SK-N-SH (cell line): ENCODE data around the gene EIF4E. TPM values are rescaled to one million over a fixed set of nuclear protein-coding genes. Genes with fewer than 3 reads are reported as not detected.

Source experiments
- CTCF ChIA-PET: fragments of 300-600, 350-600 bp; formaldehyde crosslinking; extraction: SDS; loops from one replicate; lab custom pipeline; 2021; lab: Yijun Ruan, JAX
- POLR2A ChIA-PET: fragments of 350-600 bp; sonication (Branson Sonifier 250); formaldehyde crosslinking; extraction: SDS; loops from one replicate; lab custom pipeline; 2020; ENCODE audit warnings: antibody characterized with exemption, inconsistent platforms; lab: Yijun Ruan, JAX
- DNase-seq: peaks from one replicate; pipeline ENCODE4 v3.0.0; 2012
- H2AFZ ChIP-seq: fragments of 200-600 bp; sonication (generic); 2 replicates; pipeline ENCODE4 v1.8.1; 2016; ENCODE audit warnings: antibody characterized with exemption, mild to moderate bottlenecking, low read depth
- H3F3A ChIP-seq: fragments of 200-600 bp; sonication (generic); replicated peaks from 2 replicates; pipeline ENCODE3; 2016; ENCODE audit warnings: antibody characterized with exemption, mild to moderate bottlenecking; ENCODE audit not compliant: insufficient read depth
- H3K27ac ChIP-seq, 2 experiments: fragments of 200-500 bp in 1 of 2; fragments of 200-600 bp in 1 of 2; sonication (Bioruptor generic) in 1 of 2; sonication (generic), shearing (Covaris generic) in 1 of 2; 2 replicates each; pipeline versions ENCODE4 v1.5.1 to v1.6.1; 2014 to 2016; ENCODE audit warnings: low read depth in 2 of 2, inconsistent platforms in 1 of 2, low read length in 1 of 2, mild to moderate bottlenecking in 1 of 2, mixed read lengths in 1 of 2
- H3K27me3 ChIP-seq: fragments of 200-600 bp; sonication (generic), shearing (Covaris generic); 2 replicates; pipeline ENCODE4 v1.6.1; 2016; ENCODE audit warnings: mixed run types; ENCODE audit not compliant: insufficient read depth
- H3K36me3 ChIP-seq, 2 experiments: fragments of 200-500 bp in 1 of 2; fragments of 200-600 bp in 1 of 2; sonication (Bioruptor generic) in 1 of 2; sonication (generic) in 1 of 2; replicated peaks in 1 of 2; 2 replicates each; pipeline versions ENCODE3 to v1.5.1; 2014 to 2016; ENCODE audit warnings: low read length in 1 of 2, mild to moderate bottlenecking in 1 of 2; ENCODE audit not compliant: insufficient read depth in 2 of 2, control insufficient read depth in 1 of 2
- H3K4me1 ChIP-seq, 2 experiments: fragments of 200-500 bp in 1 of 2; fragments of 200-600 bp in 1 of 2; sonication (Bioruptor generic) in 1 of 2; sonication (generic), shearing (Covaris generic) in 1 of 2; 2 replicates each; pipeline versions ENCODE4 v1.5.1 to v1.6.1; 2014 to 2016; ENCODE audit warnings: low read depth in 1 of 2, low read length in 1 of 2, mixed run types in 1 of 2; ENCODE audit not compliant: insufficient read depth in 2 of 2, control insufficient read depth in 1 of 2
- H3K4me2 ChIP-seq: fragments of 200-600 bp; sonication (generic), shearing (Covaris generic); 2 replicates; pipeline ENCODE4 v1.6.1; 2017; ENCODE audit warnings: mixed run types
- H3K4me3 ChIP-seq, 2 experiments: fragments of 200-500 bp in 1 of 2; fragments of 200-600 bp in 1 of 2; sonication (Bioruptor generic) in 1 of 2; sonication (generic), shearing (Covaris generic) in 1 of 2; 2 replicates each; pipeline versions ENCODE4 v1.5.1 to v1.8.1; 2014 to 2016; ENCODE audit warnings: low read depth in 2 of 2, inconsistent platforms in 1 of 2, low read length in 1 of 2, mild to moderate bottlenecking in 1 of 2, mixed read lengths in 1 of 2, moderate library complexity in 1 of 2
- H3K79me2 ChIP-seq: fragments of 200-600 bp; sonication (generic); 2 replicates; pipeline ENCODE4 v1.8.1; 2017; ENCODE audit warnings: mild to moderate bottlenecking; ENCODE audit not compliant: insufficient read depth
- H3K9ac ChIP-seq: fragments of 200-600 bp; sonication (generic); 2 replicates; pipeline ENCODE4 v1.6.1; 2017; ENCODE audit warnings: mixed run types
- H3K9me2 ChIP-seq: fragments of 200-600 bp; sonication (generic); 2 replicates; pipeline ENCODE4 v1.6.1; 2017; ENCODE audit warnings: mixed run types
- H3K9me3 ChIP-seq: fragments of 200-600 bp; sonication (generic); 2 replicates; pipeline ENCODE4 v1.6.1; 2017; ENCODE audit warnings: mixed run types, mild to moderate bottlenecking, moderate library complexity
- H4K20me1 ChIP-seq: fragments of 200-600 bp; sonication (generic); 2 replicates; pipeline ENCODE4 v1.6.1; 2017; ENCODE audit warnings: mild to moderate bottlenecking, mixed run types; ENCODE audit not compliant: insufficient read depth
- CHD2 ChIP-seq: fragments of 150-350 bp; IDR thresholded peaks from 2 replicates; pipeline ENCODE4 v1.6.1; 2018; ENCODE audit warnings: low read length; ENCODE audit not compliant: partially characterized antibody
- CTCF ChIP-seq: fragments of 200-600 bp; sonication (generic); IDR thresholded peaks from 2 replicates; pipeline ENCODE4 v1.6.1; 2017; ENCODE audit warnings: antibody characterized with exemption, mild to moderate bottlenecking, moderate library complexity
- ELF1 ChIP-seq: IDR thresholded peaks from 2 replicates; pipeline ENCODE4 v1.4.0; 2012
- EP300 ChIP-seq, 2 experiments: IDR thresholded peaks; 2 replicates each; pipeline versions ENCODE4 v1.4.0 to v1.6.1; 2012; ENCODE audit warnings: borderline replicate concordance in 1 of 2, low read depth in 1 of 2, low read length in 1 of 2
- EZH2phosphoT487 ChIP-seq: fragments of 200-600 bp; sonication (generic); IDR thresholded peaks from 2 replicates; pipeline ENCODE4 v1.6.1; 2017; ENCODE audit warnings: low read depth, mixed run types, mild to moderate bottlenecking, antibody characterized with exemption, moderate library complexity, borderline replicate concordance
- FOSL2 ChIP-seq: IDR thresholded peaks from 2 replicates; pipeline ENCODE4 v1.4.0; 2012; ENCODE audit warnings: low read depth, mild to moderate bottlenecking, moderate library complexity, borderline replicate concordance
- FOXM1 ChIP-seq: IDR thresholded peaks from 2 replicates; pipeline ENCODE4 v1.4.0; 2012; ENCODE audit warnings: low read depth, mild to moderate bottlenecking
- GABPA ChIP-seq: IDR thresholded peaks from 2 replicates; pipeline ENCODE4 v1.4.0; 2012; ENCODE audit warnings: low read depth, mild to moderate bottlenecking
- MAX ChIP-seq: IDR thresholded peaks from 2 replicates; pipeline ENCODE4 v1.4.0; 2012; ENCODE audit warnings: low read depth
- MXI1 ChIP-seq: IDR thresholded peaks from 2 replicates; pipeline ENCODE4 v1.6.1; 2012; ENCODE audit warnings: mild to moderate bottlenecking, low read depth, low read length, improper control_type of control experiment
- NRF1 ChIP-seq: IDR thresholded peaks from 2 replicates; pipeline ENCODE4 v1.6.1; 2012; ENCODE audit warnings: low read depth, mild to moderate bottlenecking, low read length
- POLR2AphosphoS5 ChIP-seq: IDR thresholded peaks from 2 replicates; pipeline ENCODE4 v1.6.1; 2012; ENCODE audit warnings: low read depth, low read length
- RAD21 ChIP-seq: IDR thresholded peaks from 2 replicates; pipeline ENCODE4 v1.6.1; 2012; ENCODE audit warnings: mild to moderate bottlenecking, low read length
- RCOR1 ChIP-seq: fragments of 150-350 bp; IDR thresholded peaks from 2 replicates; pipeline ENCODE4 v1.6.1; 2017; ENCODE audit warnings: antibody characterized with exemption, low read length
- RXRA ChIP-seq: IDR thresholded peaks from 2 replicates; pipeline ENCODE4 v1.4.0; 2012; ENCODE audit warnings: low read depth, mild to moderate bottlenecking, borderline replicate concordance
- SIN3A ChIP-seq: IDR thresholded peaks from 2 replicates; pipeline ENCODE4 v1.6.1; 2012; ENCODE audit warnings: low read depth, mild to moderate bottlenecking, low read length, moderate library complexity, borderline replicate concordance
- TCF12 ChIP-seq: IDR thresholded peaks from 2 replicates; pipeline ENCODE4 v1.4.0; 2012
- USF1 ChIP-seq: IDR thresholded peaks from 2 replicates; pipeline ENCODE4 v1.4.0; 2012; ENCODE audit warnings: low read depth, borderline replicate concordance
- USF2 ChIP-seq: fragments of 150-350 bp; IDR thresholded peaks from 2 replicates; pipeline ENCODE4 v1.6.1; 2017; ENCODE audit warnings: antibody characterized with exemption, low read length, low read depth, borderline replicate concordance
- YY1 ChIP-seq: IDR thresholded peaks from 2 replicates; pipeline ENCODE4 v1.4.0; 2012; ENCODE audit warnings: low read depth, mild to moderate bottlenecking
- WGBS: methylation state at CpG from one replicate; pipeline ENCODE4 v1.1.6; 2017; ENCODE audit warnings: low lambda C conversion rate; 5-methylcytosine and 5-hydroxymethylcytosine counted together
- polyA plus RNA-seq, 3 experiments: library from polyadenylated mRNA; depleted of rRNA; stranded (reverse); fragments of >200 nt; gene quantifications; 2 replicates each; pipeline ENCODE4 v1.2.3, GENCODE V29; 2012
- TF ChIP-seq, protein P1 (sequence below): fragments of 150-350 bp; IDR thresholded peaks from 2 replicates; pipeline ENCODE4 v1.6.1; 2016; ENCODE audit warnings: mild to moderate bottlenecking, low read depth, low read length
- TF ChIP-seq, protein P2 (sequence below): IDR thresholded peaks from 2 replicates; pipeline ENCODE4 v1.4.0; 2012; ENCODE audit warnings: low read depth, borderline replicate concordance

EIF4E gene
- polyA plus RNA-seq (2012; rRNA removed): 59.8 and 67.6 TPM in 2 replicates
- polyA plus RNA-seq (2012; cell fraction: cytosol; rRNA removed): 101 and 141 TPM in 2 replicates
- 19.5 and 38.9 TPM in 2 replicates for polyA plus RNA-seq (2012; cell fraction: nucleus; rRNA removed)

- Histone ChIP-seq H3K27me3 (no peaks in the 10 kb centered on the region), H3K9me2 (no peaks in the 10 kb centered on the region)
- CTCF ChIA-PET: interaction anchor here (0.6 to 3.4 kb wide), 11 partner anchors 10 to 777 kb away, joined by 3 to 17 read pairs (median 4); partner anchors contain the start of gene METAP1
- TF ChIP-seq NRF1: peak; percentile 96
- TF ChIP-seq EP300 (IDR thresholded peaks at IDR 0.05; ENCODE audit: borderline replicate concordance in 1 of 2, low read depth in 1 of 2, low read length in 1 of 2): peak; percentile 5 to 7; a peak in 1 of 4 replicates
- TF ChIP-seq, protein P1, sequence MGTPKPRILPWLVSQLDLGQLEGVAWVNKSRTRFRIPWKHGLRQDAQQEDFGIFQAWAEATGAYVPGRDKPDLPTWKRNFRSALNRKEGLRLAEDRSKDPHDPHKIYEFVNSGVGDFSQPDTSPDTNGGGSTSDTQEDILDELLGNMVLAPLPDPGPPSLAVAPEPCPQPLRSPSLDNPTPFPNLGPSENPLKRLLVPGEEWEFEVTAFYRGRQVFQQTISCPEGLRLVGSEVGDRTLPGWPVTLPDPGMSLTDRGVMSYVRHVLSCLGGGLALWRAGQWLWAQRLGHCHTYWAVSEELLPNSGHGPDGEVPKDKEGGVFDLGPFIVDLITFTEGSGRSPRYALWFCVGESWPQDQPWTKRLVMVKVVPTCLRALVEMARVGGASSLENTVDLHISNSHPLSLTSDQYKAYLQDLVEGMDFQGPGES: no peak
- peak; percentile 93 for TF ChIP-seq USF2
- no peak for TF ChIP-seq RAD21
- TF ChIP-seq MAX: no peak; the same call in none of the 2 replicates
- TF ChIP-seq EZH2phosphoT487: no peak
- 0 out of 2 replicates have a peak, but pooled peaks have one; percentile 4 for TF ChIP-seq RCOR1
- TF ChIP-seq, protein P2, sequence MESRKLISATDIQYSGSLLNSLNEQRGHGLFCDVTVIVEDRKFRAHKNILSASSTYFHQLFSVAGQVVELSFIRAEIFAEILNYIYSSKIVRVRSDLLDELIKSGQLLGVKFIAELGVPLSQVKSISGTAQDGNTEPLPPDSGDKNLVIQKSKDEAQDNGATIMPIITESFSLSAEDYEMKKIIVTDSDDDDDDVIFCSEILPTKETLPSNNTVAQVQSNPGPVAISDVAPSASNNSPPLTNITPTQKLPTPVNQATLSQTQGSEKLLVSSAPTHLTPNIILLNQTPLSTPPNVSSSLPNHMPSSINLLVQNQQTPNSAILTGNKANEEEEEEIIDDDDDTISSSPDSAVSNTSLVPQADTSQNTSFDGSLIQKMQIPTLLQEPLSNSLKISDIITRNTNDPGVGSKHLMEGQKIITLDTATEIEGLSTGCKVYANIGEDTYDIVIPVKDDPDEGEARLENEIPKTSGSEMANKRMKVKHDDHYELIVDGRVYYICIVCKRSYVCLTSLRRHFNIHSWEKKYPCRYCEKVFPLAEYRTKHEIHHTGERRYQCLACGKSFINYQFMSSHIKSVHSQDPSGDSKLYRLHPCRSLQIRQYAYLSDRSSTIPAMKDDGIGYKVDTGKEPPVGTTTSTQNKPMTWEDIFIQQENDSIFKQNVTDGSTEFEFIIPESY: no peak
- no peak for TF ChIP-seq ELF1
- TF ChIP-seq GABPA: peak; percentile 14; the same call in 1 of the 2 replicates
- no peak for TF ChIP-seq TCF12
- TF ChIP-seq POLR2AphosphoS5: peak; percentile 71
- TF ChIP-seq CHD2: no peak
- TF ChIP-seq USF1: peak; percentile 97
- TF ChIP-seq RXRA: no peak
- TF ChIP-seq FOXM1: no peak
- TF ChIP-seq YY1: peak; percentile 93
- no peak for TF ChIP-seq FOSL2
- TF ChIP-seq CTCF: peak; percentile 34
- peak; percentile 51; the same call in 1 of the 2 replicates for TF ChIP-seq MXI1
- TF ChIP-seq SIN3A: no peak
Observed at GRCh38 chr4:98928505-98929340, at the start of gene EIF4E. TSS of gene EIF4E (minus strand) at chr4:98929133. CDS start at chr4:98929112, 21 bp downstream.

More at GRCh38 chr4:98928505-98929340, at the start of gene EIF4E:
- DNase-seq: peak; percentile 92
- peaks cover 4 to 20% of the 10 kb centered on the region in 2 experiments for H3K36me3 ChIP-seq
- peak within 1 kb of the TSS; percentile 95 to 98 for H3K27ac ChIP-seq
- under 1% methylated on average over 29 of the region's 68 CpGs for WGBS
- peak within 1 kb of the TSS; percentile 84 for H3K4me2 ChIP-seq
- peaks cover 38% of the 10 kb centered on the region for H4K20me1 ChIP-seq
- H3K4me1 ChIP-seq: peaks cover 0 to 7% of the 10 kb centered on the region in 2 experiments; a peak in 2 of 4 replicates
- peak within 1 kb of the TSS; percentile 85 for H3K9ac ChIP-seq
- POLR2A ChIA-PET: interaction anchor here (0.5 to 2.3 kb wide), 7 partner anchors 37 to 461 kb away, joined by 3 to 12 read pairs (median 5); partner anchors contain the start of genes ADH5 and METAP1
- peaks cover 39% of the 10 kb centered on the region for H3F3A ChIP-seq
- peak within 1 kb of the TSS; percentile 79 to 93 for H3K4me3 ChIP-seq
- peaks cover 52% of the 10 kb centered on the region for H3K79me2 ChIP-seq
- H3K9me3 ChIP-seq: no peaks in the 10 kb centered on the region
- peak within 1 kb of the TSS; percentile 91 for H2AFZ ChIP-seq
